CD4-positive, alpha-beta T cell treated with Interleukin-10 for 1 hour (primary cell): ENCODE measurements around the gene RRH.
A peak's percentile ranks its signal among the peaks of the same experiment; 100 is the strongest.
"Not testable (repeated sequence)": the region's sequence is repeated elsewhere in the genome, so short reads cannot be mapped to it uniquely, and the experiment has no call there.

ENCODE experiments used
- DNase-seq: peaks from one replicate; pipeline ENCODE4 v3.0.0-alpha.2; 2020

Gene RRH, protein sequence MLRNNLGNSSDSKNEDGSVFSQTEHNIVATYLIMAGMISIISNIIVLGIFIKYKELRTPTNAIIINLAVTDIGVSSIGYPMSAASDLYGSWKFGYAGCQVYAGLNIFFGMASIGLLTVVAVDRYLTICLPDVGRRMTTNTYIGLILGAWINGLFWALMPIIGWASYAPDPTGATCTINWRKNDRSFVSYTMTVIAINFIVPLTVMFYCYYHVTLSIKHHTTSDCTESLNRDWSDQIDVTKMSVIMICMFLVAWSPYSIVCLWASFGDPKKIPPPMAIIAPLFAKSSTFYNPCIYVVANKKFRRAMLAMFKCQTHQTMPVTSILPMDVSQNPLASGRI

GRCh38 chr4:109827672-109828071 lies at the start of gene RRH:
Gene RRH, plus strand, starts transcription at chr4:109827972. Its CDS starts 56 bp downstream, at chr4:109828028.
- no peak for DNase-seq

- not testable (repeated sequence) for DNase-seq
These were observed 45.7 kb upstream of the RRH start for GRCh38 chr4:109782092-109782491.

- no peak for DNase-seq
These were observed 40.9 kb upstream of the RRH start for GRCh38 chr4:109786846-109787245.

DNA sequence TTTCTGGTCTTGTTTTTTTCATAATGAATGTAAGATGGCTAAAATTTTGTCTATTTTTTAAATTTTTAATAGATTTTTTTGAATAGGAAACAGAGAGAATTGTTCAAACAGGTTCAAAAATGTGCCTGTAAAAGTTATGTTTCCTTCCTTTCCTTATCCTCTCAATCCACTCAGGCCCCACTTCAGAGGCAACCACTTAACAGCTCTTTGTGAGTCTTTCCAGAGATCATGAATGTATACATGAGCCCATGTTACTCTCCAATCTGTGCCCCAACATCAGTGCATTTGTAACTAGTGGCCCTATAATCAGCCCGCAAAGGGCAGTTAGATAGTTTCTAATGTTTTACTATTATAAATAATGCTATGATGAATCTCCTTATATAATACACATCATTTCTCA lies 40.0 kb upstream of the RRH start:
- no peak for DNase-seq

- no peak for DNase-seq
These were observed 32.7 kb upstream of the RRH start for GRCh38 chr4:109795059-109795458.

- DNase-seq = no peak
These were observed 28.9 kb upstream of the RRH start for GRCh38 chr4:109798866-109799265.

DNA sequence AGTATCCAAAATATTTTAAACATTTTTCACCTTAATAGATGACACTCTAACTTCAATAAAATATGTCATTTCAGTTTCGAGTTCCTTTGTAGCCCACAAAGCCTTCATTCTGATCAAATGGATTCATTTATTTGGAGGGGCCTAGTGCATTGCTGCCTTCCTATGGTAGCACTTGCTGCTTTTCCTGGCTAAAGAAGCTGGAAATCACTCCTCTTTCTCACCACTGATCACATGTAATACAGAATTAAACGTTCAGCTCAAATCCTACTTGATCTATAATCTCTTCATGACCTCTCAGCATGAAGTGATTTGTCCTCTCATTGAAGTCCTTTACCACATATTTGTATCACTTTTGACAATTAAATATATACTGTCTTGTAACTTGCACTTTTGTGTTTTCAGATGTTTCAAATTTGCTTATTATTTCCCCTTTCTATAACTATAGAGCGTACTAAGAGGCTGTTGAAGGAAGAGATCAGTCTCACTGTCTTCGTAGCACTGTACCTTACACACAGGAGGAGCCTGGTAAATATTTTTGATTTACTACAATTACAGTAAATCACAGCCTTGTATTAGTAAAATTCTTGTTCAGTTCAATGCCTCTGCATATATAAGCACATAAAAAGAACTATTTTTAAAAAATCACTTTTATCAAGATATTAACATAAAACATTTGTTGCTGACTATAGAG lies 26.5 kb upstream of the RRH start:
- no peak for DNase-seq

- no peak for DNase-seq
These were observed 25.9 kb upstream of the RRH start, which contains the start of gene CFI for GRCh38 chr4:109801895-109802319. Gene CFI, minus strand, starts transcription at chr4:109801999. Its CDS starts 28 bp downstream, at chr4:109801971.

DNA sequence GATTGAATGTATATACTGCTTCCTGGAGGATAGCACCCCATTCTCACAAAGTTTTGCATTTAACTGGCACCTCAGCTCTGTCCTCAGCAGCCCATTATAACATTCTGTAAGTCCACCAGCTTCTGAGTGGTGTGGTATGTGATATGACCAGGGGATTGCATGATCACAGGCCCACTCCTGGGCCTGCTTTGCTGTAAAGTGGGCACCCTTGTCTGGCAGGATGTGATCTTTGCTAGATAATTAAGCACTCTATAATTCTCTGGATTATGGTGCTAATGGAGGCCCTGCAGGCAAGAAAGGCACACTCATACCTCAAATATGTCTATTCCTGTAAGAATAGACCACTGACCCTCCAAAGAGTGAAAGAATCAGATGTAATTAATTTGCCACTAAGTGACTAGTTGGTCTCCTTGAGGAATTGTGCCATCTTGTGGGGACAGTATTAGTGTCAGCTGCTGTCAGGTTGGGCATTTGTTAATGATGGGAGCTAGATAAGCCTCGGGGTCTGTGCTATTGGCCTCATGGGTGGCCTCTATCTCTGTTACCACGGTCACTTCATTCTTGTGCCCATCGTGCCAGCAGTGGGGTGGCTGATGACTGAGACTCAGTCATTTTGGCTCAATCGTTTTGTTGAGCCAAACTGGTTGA lies 23.7 kb upstream of the RRH start:
- peak; percentile 46 for DNase-seq

DNA sequence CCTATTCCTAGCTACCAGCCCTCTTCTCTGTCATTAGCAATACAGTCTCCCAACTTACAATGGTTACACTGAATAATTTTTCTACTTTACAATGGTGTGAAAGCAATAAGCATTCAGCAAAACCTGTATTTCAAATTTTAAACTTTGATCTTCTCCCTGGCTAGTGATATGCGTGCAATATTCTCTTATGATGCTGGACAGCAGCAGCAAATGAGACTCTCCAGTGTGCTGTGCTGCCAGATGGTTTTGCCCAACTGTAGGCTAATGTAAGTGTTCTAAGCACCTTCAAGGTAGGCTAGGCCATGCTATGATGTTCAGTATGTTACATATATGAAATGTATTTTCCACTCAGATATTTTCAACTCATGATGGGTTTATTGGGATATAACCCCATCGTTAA lies 18.1 kb upstream of the RRH start:
- no peak for DNase-seq

DNA sequence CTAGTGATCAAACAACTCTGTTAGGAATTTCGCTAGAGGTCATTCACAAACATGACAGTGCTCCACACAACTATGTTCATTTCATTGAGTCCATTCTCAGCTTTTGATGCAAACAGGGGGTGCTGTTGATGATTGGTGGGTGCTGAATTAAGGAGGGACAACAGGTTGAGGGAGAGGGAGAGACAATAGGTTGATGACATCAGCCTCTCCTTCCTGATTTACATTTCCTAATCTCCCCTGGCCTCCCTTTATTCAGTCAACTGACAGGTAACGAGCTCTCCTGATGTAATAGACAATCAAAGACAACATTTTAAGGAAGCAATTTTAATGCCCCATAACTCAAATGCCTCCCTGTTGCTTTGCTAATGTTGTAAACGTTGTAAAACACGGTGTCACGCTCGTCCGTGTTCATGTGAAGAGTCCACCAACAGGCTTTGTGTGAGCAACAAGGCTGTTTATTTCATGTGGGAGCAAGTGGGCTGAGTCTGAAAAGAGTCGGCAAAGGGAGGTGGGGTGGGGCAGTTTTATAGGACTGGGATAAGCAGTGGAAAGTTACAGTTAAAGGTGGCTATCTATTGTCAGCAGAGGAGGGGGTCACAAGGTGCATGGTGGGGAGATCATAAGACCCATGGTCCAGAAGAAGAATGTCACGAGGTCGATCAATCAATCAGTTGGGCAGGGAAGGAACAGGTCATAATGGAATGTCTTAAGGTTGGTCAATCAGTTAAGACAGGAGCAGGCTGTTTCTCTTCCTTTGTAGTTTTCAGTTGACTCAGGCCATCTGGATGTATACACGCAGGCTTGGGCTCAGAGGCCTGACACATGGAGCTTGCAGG lies 17.0 kb upstream of the RRH start:
- no peak for DNase-seq

- DNase-seq = no peak
These were observed 16.1 kb upstream of the RRH start for GRCh38 chr4:109811707-109812106.

DNA sequence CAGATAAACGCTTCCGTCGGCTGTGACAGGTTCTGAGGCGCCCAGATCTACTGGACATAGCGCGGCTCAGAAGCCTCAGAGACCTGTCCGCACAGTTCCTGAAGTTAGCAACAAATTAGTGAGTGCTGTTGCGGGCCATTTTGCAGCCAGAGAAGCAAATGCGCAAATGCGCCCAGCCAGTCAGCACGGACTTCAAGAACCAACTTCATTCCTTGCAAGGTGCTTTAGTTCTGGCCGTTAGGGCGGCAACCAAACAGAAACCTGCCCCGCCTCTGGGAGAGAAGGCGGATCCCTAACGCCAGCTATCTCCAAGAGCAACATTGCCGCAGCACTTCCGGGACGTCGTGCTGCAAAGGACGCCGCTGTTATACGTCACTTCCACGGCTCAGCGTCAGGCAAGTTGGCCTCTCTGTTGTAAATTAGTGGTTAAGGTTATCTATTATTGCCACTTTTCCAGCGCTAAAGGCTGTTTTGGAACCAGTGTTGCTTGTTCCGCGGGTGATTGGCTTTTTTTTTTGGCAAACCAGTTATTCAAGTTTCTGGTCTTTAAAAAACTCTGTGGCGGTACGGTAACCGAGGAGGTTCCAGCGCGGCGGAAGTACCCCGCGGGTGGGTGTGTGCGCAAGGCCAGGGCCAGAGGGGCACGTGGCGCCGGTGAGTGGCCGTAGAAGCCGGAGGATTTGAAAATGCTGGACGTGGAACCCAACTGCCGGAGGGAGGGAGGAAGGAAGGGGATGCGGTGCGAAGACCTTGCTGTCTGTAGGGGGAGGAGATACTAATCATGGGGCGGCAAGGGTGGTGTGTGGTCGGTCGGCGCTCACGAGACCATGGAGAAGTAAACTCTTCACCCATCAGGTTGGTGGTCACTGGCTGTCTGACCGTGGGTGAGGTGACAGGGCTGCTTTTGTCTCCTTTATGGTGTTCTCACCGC lies 12.4 kb upstream of the RRH start, which contains the start of gene GAR1:
Gene GAR1, plus strand, starts transcription at position 612 of the 931 bp plus-strand sequence. CDS start 403 bp downstream, outside the sequence.
- DNase-seq = peak; percentile 90

GRCh38 chr4:109816082-109816442 lies 11.7 kb upstream of the RRH start:
- DNase-seq = peak; percentile 59

DNA sequence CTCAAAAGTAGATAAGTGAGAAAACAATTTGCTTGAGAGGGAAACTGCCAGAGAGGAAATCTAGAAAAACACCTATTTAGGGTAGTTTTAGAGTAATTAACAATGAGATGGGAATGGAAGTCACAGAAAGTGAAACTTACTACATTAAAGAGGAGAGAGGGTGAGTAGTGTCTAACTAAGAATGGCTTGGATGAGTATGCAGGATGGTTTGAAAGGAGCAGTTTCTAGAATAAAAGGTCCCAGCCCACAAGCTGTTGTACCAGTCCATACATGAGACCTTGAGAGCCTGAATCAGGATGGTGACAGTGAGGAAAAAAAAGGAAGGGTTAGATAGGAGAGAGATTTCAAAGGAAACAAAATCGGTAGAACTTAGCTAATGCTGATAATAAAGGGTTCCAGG lies 10.9 kb upstream of the RRH start:
- no peak for DNase-seq

GRCh38 chr4:109818268-109818667 lies 9.5 kb upstream of the RRH start:
- no peak for DNase-seq

- DNase-seq = no peak
These were observed 7.2 kb upstream of the RRH start for GRCh38 chr4:109820563-109820962.

- DNase-seq = no peak
These were observed 6.6 kb upstream of the RRH start for GRCh38 chr4:109821185-109821584.

DNA sequence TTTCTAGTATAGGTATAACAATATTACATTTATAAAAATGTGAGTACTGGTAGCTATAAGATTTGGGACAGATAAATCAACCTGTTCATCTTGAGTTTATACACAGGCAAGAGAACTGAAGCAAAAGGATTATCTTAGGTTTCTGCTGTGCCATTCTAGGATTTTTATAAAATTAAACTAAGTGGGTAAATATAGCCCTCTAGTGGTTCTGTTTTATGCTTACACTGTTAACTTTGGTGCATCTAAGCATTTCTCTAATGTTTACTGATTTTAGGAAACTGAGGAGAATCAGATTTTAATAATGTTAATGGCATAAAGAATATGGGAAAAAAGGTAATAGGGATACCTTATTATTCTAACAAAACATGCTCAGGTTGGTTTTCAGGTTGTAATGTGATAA lies 1.1 kb upstream of the RRH start:
- DNase-seq = peak; percentile 34

DNA sequence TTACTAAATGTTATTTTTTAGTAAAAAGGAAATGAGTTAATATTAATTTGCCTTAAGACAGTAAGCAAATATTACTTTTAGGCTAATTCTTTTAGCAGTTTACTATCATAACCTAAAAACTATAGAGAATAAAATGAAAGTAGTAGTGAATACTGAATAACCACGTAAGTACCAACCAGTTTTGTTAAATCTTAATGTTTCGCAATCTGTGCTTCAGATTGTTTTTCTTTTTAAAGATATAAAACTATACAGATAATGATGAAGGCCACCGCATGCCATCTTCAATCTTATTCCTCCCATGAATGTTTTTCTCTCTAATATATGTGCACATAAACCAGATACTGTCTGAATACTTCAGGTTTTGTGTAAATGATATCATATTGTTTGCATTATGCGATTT lies 6.0 kb downstream of the RRH start:
- DNase-seq = no peak

DNA sequence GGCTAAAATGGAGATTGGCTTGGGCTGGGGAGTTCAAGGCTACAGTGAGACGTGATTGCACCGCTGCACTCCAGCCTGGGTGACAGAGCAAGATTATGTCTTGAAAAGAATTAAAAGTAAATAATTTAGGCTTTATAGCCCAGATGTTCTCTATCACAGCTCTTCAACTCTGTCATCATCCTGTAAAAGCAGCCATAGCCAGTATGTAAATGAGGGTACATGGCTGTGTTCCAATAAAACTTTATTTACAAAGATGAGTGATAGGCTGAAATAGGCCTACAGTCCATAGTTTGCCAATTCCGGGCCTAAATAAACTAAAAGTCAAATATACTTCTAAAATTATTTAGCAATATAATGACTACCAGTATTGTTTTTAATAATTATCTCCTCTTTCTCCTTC lies 9.2 kb downstream of the RRH start:
- DNase-seq = no peak
